LNCaP clone FGC (cell line): ENCODE data around the gene SPIRE2.

Experiments
- DNase-seq: peaks from one replicate; pipeline ENCODE4 v3.0.0-alpha.2; 2011; ENCODE audit warnings: low read depth
- H3K4me3 ChIP-seq: 2 replicates; pipeline ENCODE4 v1.5.1; 2011; ENCODE audit warnings: mild to moderate bottlenecking, low read depth, low read length, control low read depth
- CTCF ChIP-seq: IDR thresholded peaks from 2 replicates; pipeline ENCODE4 v1.5.1; 2012; ENCODE audit warnings: mild to moderate bottlenecking; ENCODE audit not compliant: control insufficient read depth, insufficient read depth; ENCODE audit errors: extremely low read depth

SPIRE2 gene

GRCh38 chr16:89847051-89847939 is 19.0 kb downstream of the SPIRE2 start:
- DNase-seq: no peak
- no peak for TF ChIP-seq CTCF
- H3K4me3 ChIP-seq: no peak overlapping the region

GRCh38 chr16:89847940-89848297 is 19.6 kb downstream of the SPIRE2 start:
- no peak for TF ChIP-seq CTCF
- no peak for DNase-seq
- no peak overlapping the region for H3K4me3 ChIP-seq

GRCh38 chr16:89848974-89849373 is 20.7 kb downstream of the SPIRE2 start:
- no peak for DNase-seq
- TF ChIP-seq CTCF: no peak
- H3K4me3 ChIP-seq: no peak overlapping the region

GRCh38 chr16:89853306-89853993 is 25.2 kb downstream of the SPIRE2 start:
- H3K4me3 ChIP-seq: no peak overlapping the region
- no peak for DNase-seq
- TF ChIP-seq CTCF: no peak

- no peak for DNase-seq
- no peak for TF ChIP-seq CTCF
- no peak overlapping the region for H3K4me3 ChIP-seq
These were observed 27.1 kb downstream of the SPIRE2 start for GRCh38 chr16:89855301-89855945.

- DNase-seq: no peak
- TF ChIP-seq CTCF: no peak
- H3K4me3 ChIP-seq: no peak overlapping the region
These were observed 27.7 kb downstream of the SPIRE2 start for GRCh38 chr16:89855986-89856385.
